H9 (cell line): ENCODE measurements around the gene FGFR3. TPM values are rescaled to one million over a fixed set of nuclear protein-coding genes. Genes with fewer than 3 reads are reported as not detected.

Experiments used
- DNase-seq: peaks from one replicate; pipeline ENCODE4 v3.0.0-alpha.2; 2017
- H2AFZ ChIP-seq: one replicate; pipeline ENCODE4 v1.6.1; 2013; ENCODE audit warnings: mild to moderate bottlenecking, low read length, control low read depth, moderate library complexity
- H2AK5ac ChIP-seq: 2 replicates; pipeline ENCODE4 v1.6.1; 2013; ENCODE audit warnings: low read length, control low read depth, mixed read lengths; ENCODE audit not compliant: insufficient read length
- H2BK120ac ChIP-seq: one replicate; pipeline ENCODE4 v1.6.1; 2013; ENCODE audit warnings: low read depth, mild to moderate bottlenecking, low read length, control low read depth, inconsistent platforms; ENCODE audit not compliant: poor library complexity, severe bottlenecking
- H2BK12ac ChIP-seq: 2 replicates; pipeline ENCODE4 v1.6.1; 2013; ENCODE audit warnings: low read length, control low read depth, mixed read lengths, low read depth; ENCODE audit not compliant: insufficient read length
- H2BK15ac ChIP-seq: 2 replicates; pipeline ENCODE4 v1.6.1; 2013; ENCODE audit warnings: low read depth, low read length, control low read depth
- H2BK20ac ChIP-seq: one replicate; pipeline ENCODE4 v1.6.1; 2013; ENCODE audit warnings: low read depth, mild to moderate bottlenecking, low read length, control low read depth, inconsistent platforms; ENCODE audit not compliant: poor library complexity, severe bottlenecking
- H2BK5ac ChIP-seq: 2 replicates; pipeline ENCODE4 v1.6.1; 2013; ENCODE audit warnings: low read length, control low read depth, mixed read lengths; ENCODE audit not compliant: insufficient read length
- H3K14ac ChIP-seq: 2 replicates; pipeline ENCODE4 v1.6.1; 2013; ENCODE audit warnings: low read length, control low read depth; ENCODE audit not compliant: insufficient read depth
- H3K18ac ChIP-seq: 2 replicates; pipeline ENCODE4 v1.6.1; 2013; ENCODE audit warnings: low read depth, mild to moderate bottlenecking, mixed read lengths, low read length, control low read depth; ENCODE audit not compliant: insufficient read length
- H3K23ac ChIP-seq: 2 replicates; pipeline ENCODE4 v1.6.1; 2013; ENCODE audit warnings: low read length, control low read depth, mixed read lengths, low read depth; ENCODE audit not compliant: insufficient read length
- H3K23me2 ChIP-seq: 2 replicates; pipeline ENCODE4 v1.6.1; 2013; ENCODE audit warnings: low read depth, mild to moderate bottlenecking, mixed read lengths, low read length, control low read depth; ENCODE audit not compliant: insufficient read length, poor library complexity, severe bottlenecking
- H3K27ac ChIP-seq: 2 replicates; pipeline ENCODE4 v1.5.1; 2013; ENCODE audit warnings: low read length, control low read depth, mixed read lengths, low read depth; ENCODE audit not compliant: insufficient read length
- H3K27me3 ChIP-seq: 2 replicates; pipeline ENCODE4 v1.6.1; 2013; ENCODE audit warnings: low read length, control low read depth, inconsistent platforms; ENCODE audit not compliant: insufficient read depth
- H3K4ac ChIP-seq: 2 replicates; pipeline ENCODE4 v1.6.1; 2013; ENCODE audit warnings: low read depth, mild to moderate bottlenecking, control low read depth, inconsistent platforms, low read length, moderate library complexity
- H3K4me1 ChIP-seq: 2 replicates; pipeline ENCODE4 v1.6.1; 2013; ENCODE audit warnings: low read length, control low read depth, inconsistent platforms; ENCODE audit not compliant: insufficient read depth
- H3K4me2 ChIP-seq: 2 replicates; pipeline ENCODE4 v1.6.1; 2013; ENCODE audit warnings: low read length, control low read depth, mixed read lengths; ENCODE audit not compliant: insufficient read length, insufficient read depth
- H3K56ac ChIP-seq: 2 replicates; pipeline ENCODE4 v1.6.1; 2013; ENCODE audit warnings: low read depth, mild to moderate bottlenecking, mixed read lengths, low read length, control low read depth; ENCODE audit not compliant: insufficient read length
- H3K79me1 ChIP-seq: 2 replicates; pipeline ENCODE4 v1.6.1; 2013; ENCODE audit warnings: low read depth, mild to moderate bottlenecking, moderate library complexity, low read length, control low read depth, inconsistent platforms; ENCODE audit not compliant: insufficient read depth, poor library complexity, severe bottlenecking
- H3K79me2 ChIP-seq: 2 replicates; pipeline ENCODE4 v1.6.1; 2013; ENCODE audit warnings: low read length, control low read depth, inconsistent platforms; ENCODE audit not compliant: insufficient read depth
- H3K9ac ChIP-seq: 2 replicates; pipeline ENCODE4 v1.6.1; 2013; ENCODE audit warnings: low read length, control low read depth, mixed read lengths; ENCODE audit not compliant: insufficient read length; ENCODE audit errors: extremely low read depth
- H3K9me3 ChIP-seq: one replicate; pipeline ENCODE4 v1.6.1; 2013; ENCODE audit warnings: low read depth, low read length, inconsistent platforms; ENCODE audit not compliant: control insufficient read depth
- H3T11ph ChIP-seq: one replicate; pipeline ENCODE4 v1.6.1; 2013; ENCODE audit warnings: mild to moderate bottlenecking, low read length, control low read depth, inconsistent platforms
- H4K20me1 ChIP-seq: one replicate; pipeline ENCODE4 v1.6.1; 2013; ENCODE audit not compliant: control insufficient read depth, insufficient read length, insufficient read depth
- H4K5ac ChIP-seq: 2 replicates; pipeline ENCODE4 v1.6.1; 2013; ENCODE audit warnings: low read depth, mild to moderate bottlenecking, mixed read lengths, low read length, control low read depth; ENCODE audit not compliant: insufficient read length
- H4K8ac ChIP-seq: replicated peaks from 2 replicates; pipeline ENCODE4 v1.6.1; 2013; ENCODE audit warnings: low read length, control low read depth, mixed read lengths, low read depth; ENCODE audit not compliant: insufficient read length
- H4K91ac ChIP-seq: 2 replicates; pipeline ENCODE4 v1.6.1; 2013; ENCODE audit warnings: low read depth, mild to moderate bottlenecking, moderate library complexity, mixed read lengths, low read length, control low read depth; ENCODE audit not compliant: insufficient read length
- H3K27ac Mint-ChIP-seq, 3 experiments: 2 replicates in 2 of 3; 3 replicates in 1 of 3; pipeline ENCODE4 v1.8.0; 2020 to 2021; ENCODE audit warnings: mixed read lengths in 3 of 3, mild to moderate bottlenecking in 1 of 3, moderate library complexity in 1 of 3
- H3K27me3 Mint-ChIP-seq: 2 replicates; pipeline ENCODE4 v1.8.0; 2021; ENCODE audit warnings: low read depth, mild to moderate bottlenecking, moderate library complexity, mixed read lengths
- H3K36me3 Mint-ChIP-seq, 3 experiments: 2 replicates in 2 of 3; 3 replicates in 1 of 3; pipeline ENCODE4 v1.8.0; 2020 to 2021; ENCODE audit warnings: low read depth in 3 of 3, mixed read lengths in 3 of 3; ENCODE audit not compliant: insufficient read depth in 1 of 3
- H3K4me1 Mint-ChIP-seq, 2 experiments: 2 replicates each; pipeline ENCODE4 v1.8.0; 2020; ENCODE audit warnings: mixed read lengths in 2 of 2
- H3K4me3 Mint-ChIP-seq, 2 experiments: 2 replicates in 1 of 2; 3 replicates in 1 of 2; pipeline ENCODE4 v1.8.0; 2020 to 2021; ENCODE audit warnings: mild to moderate bottlenecking in 2 of 2, mixed read lengths in 2 of 2, moderate library complexity in 1 of 2
- H3K9me3 Mint-ChIP-seq, 2 experiments: 2 replicates in 1 of 2; 3 replicates in 1 of 2; pipeline ENCODE4 v1.8.0; 2020; ENCODE audit warnings: mild to moderate bottlenecking in 2 of 2, mixed read lengths in 2 of 2, moderate library complexity in 1 of 2
- WGBS: extraction: QIAGEN DNeasy Blood & Tissue Kit; methylation state at CpG from one replicate; pipeline ENCODE4 v1.1.7; 2013; ENCODE audit warnings: missing lambda C conversion rate, low lambda C conversion rate, mixed read lengths; ENCODE audit not compliant: insufficient read length; ENCODE audit errors: extremely low coverage; 5-methylcytosine and 5-hydroxymethylcytosine counted together
- total RNA-seq: library from RNA; stranded (reverse); gene quantifications from 2 replicates; pipeline ENCODE4 v1.2.1, GENCODE V29; 2021
- TF ChIP-seq, protein P1 (sequence below): fragments of 200-600 bp; sonication (generic); conservative IDR thresholded peaks from 3 replicates; pipeline ENCODE4 v1.8.0; 2021; ENCODE audit warnings: antibody characterized with exemption, mild to moderate bottlenecking

The FGFR3 gene
- total RNA-seq, 1 experiment from 2014 or later: 75.7 TPM

DNA sequence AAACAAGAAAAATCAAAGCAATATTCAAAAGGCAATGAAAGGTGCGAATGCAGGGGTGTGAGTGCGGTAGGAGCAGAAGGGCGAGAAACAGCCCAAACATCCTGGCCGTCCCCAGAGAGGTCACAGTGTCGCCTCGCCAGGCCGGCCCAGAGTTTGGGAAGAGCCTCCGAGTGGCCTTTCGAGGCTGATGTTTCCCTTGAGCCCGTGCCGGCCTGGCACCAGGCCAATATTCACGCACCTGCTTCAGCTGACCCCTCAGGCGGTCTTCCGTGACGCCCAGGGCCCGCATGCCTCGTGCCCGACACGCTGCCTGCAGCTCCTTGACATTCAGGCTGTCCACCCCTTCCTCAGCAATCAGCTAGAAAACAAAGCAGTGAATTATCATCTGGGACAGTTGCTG is 32.2 kb downstream of the FGFR3 start:
- peaks cover 9 to 10% of the 10 kb centered on the region in 2 experiments for H3K4me1 Mint-ChIP-seq
- peaks cover 36 to 62% (median 57%) of the 10 kb centered on the region in 3 experiments for H3K36me3 Mint-ChIP-seq
- H3K18ac ChIP-seq: no peak overlapping the region
- no peak overlapping the region for H2BK15ac ChIP-seq
- no peak overlapping the region for H3K56ac ChIP-seq
- H3K79me1 ChIP-seq: no peaks in the 10 kb centered on the region
- no peaks in the 10 kb centered on the region for H4K20me1 ChIP-seq
- no peaks in the 10 kb centered on the region for H3K4me1 ChIP-seq
- no peak overlapping the region for H3K27ac Mint-ChIP-seq
- H3K4me3 Mint-ChIP-seq: no peak overlapping the region
- H2AK5ac ChIP-seq: no peak overlapping the region
- no peaks in the 10 kb centered on the region for H3K9me3 ChIP-seq
- no peak overlapping the region for H3K4me2 ChIP-seq
- H4K5ac ChIP-seq: no peak overlapping the region
- H3K14ac ChIP-seq: no peak overlapping the region; the same call in 1 of the 2 replicates
- H2AFZ ChIP-seq: no peak overlapping the region
- H4K8ac ChIP-seq: no peak overlapping the region
- peaks cover 9 to 11% of the 10 kb centered on the region in 2 experiments for H3K9me3 Mint-ChIP-seq
- H2BK12ac ChIP-seq: no peak overlapping the region
- no peak overlapping the region for H3K23ac ChIP-seq
- H3K27ac ChIP-seq: no peak overlapping the region
- no peak overlapping the region for H2BK20ac ChIP-seq
- no peak overlapping the region for H3K4ac ChIP-seq
- no peaks in the 10 kb centered on the region for H3K23me2 ChIP-seq
- DNase-seq: no peak
- no peak overlapping the region for H2BK120ac ChIP-seq
- no peaks in the 10 kb centered on the region for H3K27me3 ChIP-seq
- H2BK5ac ChIP-seq: no peak overlapping the region
- no peak overlapping the region for H4K91ac ChIP-seq
- H3K9ac ChIP-seq: no peak overlapping the region
- WGBS: no CpG with 5 or more reads among the region's 19 CpGs
- H3T11ph ChIP-seq: no peak overlapping the region
- H3K79me2 ChIP-seq: no peaks in the 10 kb centered on the region
- peaks cover 6% of the 10 kb centered on the region for H3K27me3 Mint-ChIP-seq
- TF ChIP-seq, protein P1, sequence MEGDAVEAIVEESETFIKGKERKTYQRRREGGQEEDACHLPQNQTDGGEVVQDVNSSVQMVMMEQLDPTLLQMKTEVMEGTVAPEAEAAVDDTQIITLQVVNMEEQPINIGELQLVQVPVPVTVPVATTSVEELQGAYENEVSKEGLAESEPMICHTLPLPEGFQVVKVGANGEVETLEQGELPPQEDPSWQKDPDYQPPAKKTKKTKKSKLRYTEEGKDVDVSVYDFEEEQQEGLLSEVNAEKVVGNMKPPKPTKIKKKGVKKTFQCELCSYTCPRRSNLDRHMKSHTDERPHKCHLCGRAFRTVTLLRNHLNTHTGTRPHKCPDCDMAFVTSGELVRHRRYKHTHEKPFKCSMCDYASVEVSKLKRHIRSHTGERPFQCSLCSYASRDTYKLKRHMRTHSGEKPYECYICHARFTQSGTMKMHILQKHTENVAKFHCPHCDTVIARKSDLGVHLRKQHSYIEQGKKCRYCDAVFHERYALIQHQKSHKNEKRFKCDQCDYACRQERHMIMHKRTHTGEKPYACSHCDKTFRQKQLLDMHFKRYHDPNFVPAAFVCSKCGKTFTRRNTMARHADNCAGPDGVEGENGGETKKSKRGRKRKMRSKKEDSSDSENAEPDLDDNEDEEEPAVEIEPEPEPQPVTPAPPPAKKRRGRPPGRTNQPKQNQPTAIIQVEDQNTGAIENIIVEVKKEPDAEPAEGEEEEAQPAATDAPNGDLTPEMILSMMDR: no peak
